ENCODE results near the gene CPB2. TPM values are rescaled to one million over a fixed set of nuclear protein-coding genes. Genes with fewer than 3 reads are reported as not detected.

Gene CPB2
- total RNA-seq, 2 donors from 2014 or later: 0.40 TPM; not detected in 1

- no peaks in the 10 kb centered on the region for H3K9me3 ChIP-seq
- intact Hi-C loops (cut with DNase I): no loop called here
- no peak for TF ChIP-seq CTCF (IDR thresholded peaks at IDR 0.05)
- no peaks in the 10 kb centered on the region for H3K36me3 ChIP-seq
- no peak overlapping the region for H3K27ac ChIP-seq
- no peaks in the 10 kb centered on the region for H3K4me1 ChIP-seq
- no peak for DNase-seq
- H3K27me3 ChIP-seq: no peaks in the 10 kb centered on the region
- no peak overlapping the region for H3K9ac ChIP-seq (ENCODE audit: low read depth in 2 of 2, low read length in 2 of 2)
- no peak overlapping the region for H3K4me3 ChIP-seq
These were observed 42.6 kb downstream of the CPB2 start for GRCh38 chr13:46062185-46062584.

GRCh38 chr13:46059405-46059804 lies 45.4 kb downstream of the CPB2 start:
- no peaks in the 10 kb centered on the region for H3K36me3 ChIP-seq
- no peak overlapping the region for H3K9ac ChIP-seq (ENCODE audit: low read depth in 2 of 2, low read length in 2 of 2)
- no peaks in the 10 kb centered on the region for H3K4me1 ChIP-seq

GRCh38 chr13:46058268-46058667 lies 46.6 kb downstream of the CPB2 start:
- no peaks in the 10 kb centered on the region for H3K36me3 ChIP-seq
- intact Hi-C loops (cut with DNase I): no loop called here
- H3K27ac ChIP-seq: no peak overlapping the region
- DNase-seq: no peak
- no peaks in the 10 kb centered on the region for H3K9me3 ChIP-seq
- no peak overlapping the region for H3K9ac ChIP-seq (ENCODE audit: low read depth in 2 of 2, low read length in 2 of 2)
- no peak overlapping the region for H3K4me3 ChIP-seq
- H3K4me1 ChIP-seq: no peaks in the 10 kb centered on the region
- TF ChIP-seq CTCF (IDR thresholded peaks at IDR 0.05): no peak
- H3K27me3 ChIP-seq: no peaks in the 10 kb centered on the region

More at GRCh38 chr13:46059405-46059804, 45.4 kb downstream of the CPB2 start:
- no peaks in the 10 kb centered on the region for H3K27me3 ChIP-seq
- intact Hi-C loops (cut with DNase I): no loop called here
- TF ChIP-seq CTCF (IDR thresholded peaks at IDR 0.05): no peak
- DNase-seq: no peak
- H3K27ac ChIP-seq: no peak overlapping the region
- H3K4me3 ChIP-seq: no peak overlapping the region
- H3K9me3 ChIP-seq: no peaks in the 10 kb centered on the region

GRCh38 chr13:46057256-46058015 lies 47.4 kb downstream of the CPB2 start:
- H3K4me1 ChIP-seq: no peaks in the 10 kb centered on the region
- no peak for TF ChIP-seq CTCF (IDR thresholded peaks at IDR 0.05)
- no peak overlapping the region for H3K4me3 ChIP-seq

GRCh38 chr13:46053162-46054012 lies 51.4 kb downstream of the CPB2 start:
- Histone ChIP-seq H3K9ac (ENCODE audit: low read depth in 2 of 2, low read length in 2 of 2) (peak overlapping the region; percentile 36 to 84), H3K4me3 (peak overlapping the region; percentile 76), H3K27ac (no peak overlapping the region), H3K4me1 (peaks cover 7% of the 10 kb centered on the region), H3K27me3 (no peaks in the 10 kb centered on the region), H3K36me3 (no peaks in the 10 kb centered on the region), H3K9me3 (no peaks in the 10 kb centered on the region)
- intact Hi-C loops (cut with DNase I): no loop called here
- TF ChIP-seq CTCF (IDR thresholded peaks at IDR 0.05): no peak
- DNase-seq: no peak

More at GRCh38 chr13:46057256-46058015, 47.4 kb downstream of the CPB2 start:
- no peak for DNase-seq
- H3K9ac ChIP-seq (ENCODE audit: low read depth in 2 of 2, low read length in 2 of 2): no peak overlapping the region
- H3K27ac ChIP-seq: no peak overlapping the region
- no peaks in the 10 kb centered on the region for H3K9me3 ChIP-seq
- no peaks in the 10 kb centered on the region for H3K27me3 ChIP-seq
- H3K36me3 ChIP-seq: no peaks in the 10 kb centered on the region
- intact Hi-C loops (cut with DNase I): no loop called here
